NCI-H1694 (cell line): ENCODE data around the gene ANKMY1.

ENCODE experiments used
- DNase-seq: peaks from one replicate; lab custom pipeline; 2025; lab: John Stamatoyannopoulos, UW

ANKMY1 gene

GRCh38 chr2:240520130-240520973 lies 37.4 kb downstream of the ANKMY1 start:
- no peak for DNase-seq

DNA sequence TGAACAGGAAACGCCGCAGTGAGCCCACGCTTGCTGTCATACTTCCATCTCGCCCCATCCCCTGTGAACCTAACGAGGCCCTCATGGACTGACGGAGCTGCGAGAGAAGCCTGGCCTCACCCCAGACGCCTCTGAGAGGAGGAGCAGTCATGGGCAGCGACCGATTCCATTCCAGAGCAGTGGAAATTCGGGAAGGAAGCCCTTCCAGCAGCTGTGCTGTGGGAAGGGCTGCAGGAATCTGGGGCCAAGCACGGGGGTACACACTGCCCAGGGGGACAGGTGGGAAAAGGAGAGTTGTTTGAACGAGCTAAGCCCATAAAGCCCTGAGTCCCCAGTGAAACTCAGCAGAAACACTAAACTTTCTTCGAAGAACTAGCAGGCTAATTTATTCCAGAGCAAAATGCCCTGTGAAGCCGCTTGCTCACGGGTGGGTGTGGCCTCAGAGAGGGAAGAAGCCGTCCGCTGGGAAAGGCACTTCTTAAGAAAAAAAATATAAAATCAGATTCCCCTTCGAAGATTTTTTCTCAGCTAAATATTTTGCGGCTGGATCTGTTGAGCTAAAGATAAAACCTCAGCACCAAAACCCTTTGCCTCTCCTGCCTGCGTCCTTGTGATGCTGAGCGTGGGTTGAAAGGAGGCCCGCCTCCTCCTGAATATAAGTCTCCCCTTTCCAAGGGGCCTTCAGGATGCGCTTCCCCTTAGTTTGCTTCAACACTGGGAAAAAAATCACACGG lies 38.2 kb downstream of the ANKMY1 start:
- DNase-seq = no peak

DNA sequence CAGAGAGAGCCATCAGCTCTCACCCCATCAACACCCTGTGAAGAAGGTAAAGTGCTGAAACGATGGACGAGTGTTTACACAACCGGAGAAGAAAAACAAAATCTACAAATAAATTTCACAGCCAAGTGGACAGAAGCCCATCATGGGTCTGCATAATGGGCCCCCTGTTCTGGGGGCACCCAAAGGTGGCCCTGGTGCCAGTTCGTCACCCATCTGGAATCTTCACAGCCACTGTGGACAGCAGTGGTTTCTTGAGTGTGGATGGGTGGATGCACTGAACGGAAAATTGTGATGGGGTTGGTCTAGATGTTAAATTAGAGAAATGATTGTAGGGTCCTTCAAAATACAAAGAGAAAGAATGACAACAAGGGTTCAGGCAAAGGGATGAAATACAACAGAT lies 38.8 kb downstream of the ANKMY1 start:
- DNase-seq = no peak

- no peak for DNase-seq
Observed at GRCh38 chr2:240517342-240517741, 40.4 kb downstream of the ANKMY1 start.

DNA sequence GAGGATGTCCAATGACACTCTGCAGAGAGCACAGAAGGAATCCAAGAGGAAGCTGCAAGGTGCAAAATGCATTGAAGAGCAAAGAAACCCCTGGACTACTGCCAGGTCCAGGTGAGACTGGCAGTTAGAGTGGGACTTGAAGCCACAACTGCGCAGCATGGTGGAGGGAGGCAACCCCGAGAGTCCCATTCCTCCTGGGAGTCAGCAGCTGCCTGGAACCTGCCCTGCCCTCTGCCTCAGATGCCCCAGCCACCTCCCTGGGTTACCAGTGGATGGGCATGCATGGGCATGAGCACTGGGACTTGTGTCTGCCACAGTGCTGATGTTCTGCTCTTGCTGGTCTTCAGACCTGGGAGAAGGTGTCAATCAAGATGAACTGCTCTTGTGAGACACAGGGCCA lies 43.2 kb downstream of the ANKMY1 start:
- no peak for DNase-seq

- peak; percentile 53 for DNase-seq
Observed at GRCh38 chr2:240513549-240514287, 44.1 kb downstream of the ANKMY1 start.

DNA sequence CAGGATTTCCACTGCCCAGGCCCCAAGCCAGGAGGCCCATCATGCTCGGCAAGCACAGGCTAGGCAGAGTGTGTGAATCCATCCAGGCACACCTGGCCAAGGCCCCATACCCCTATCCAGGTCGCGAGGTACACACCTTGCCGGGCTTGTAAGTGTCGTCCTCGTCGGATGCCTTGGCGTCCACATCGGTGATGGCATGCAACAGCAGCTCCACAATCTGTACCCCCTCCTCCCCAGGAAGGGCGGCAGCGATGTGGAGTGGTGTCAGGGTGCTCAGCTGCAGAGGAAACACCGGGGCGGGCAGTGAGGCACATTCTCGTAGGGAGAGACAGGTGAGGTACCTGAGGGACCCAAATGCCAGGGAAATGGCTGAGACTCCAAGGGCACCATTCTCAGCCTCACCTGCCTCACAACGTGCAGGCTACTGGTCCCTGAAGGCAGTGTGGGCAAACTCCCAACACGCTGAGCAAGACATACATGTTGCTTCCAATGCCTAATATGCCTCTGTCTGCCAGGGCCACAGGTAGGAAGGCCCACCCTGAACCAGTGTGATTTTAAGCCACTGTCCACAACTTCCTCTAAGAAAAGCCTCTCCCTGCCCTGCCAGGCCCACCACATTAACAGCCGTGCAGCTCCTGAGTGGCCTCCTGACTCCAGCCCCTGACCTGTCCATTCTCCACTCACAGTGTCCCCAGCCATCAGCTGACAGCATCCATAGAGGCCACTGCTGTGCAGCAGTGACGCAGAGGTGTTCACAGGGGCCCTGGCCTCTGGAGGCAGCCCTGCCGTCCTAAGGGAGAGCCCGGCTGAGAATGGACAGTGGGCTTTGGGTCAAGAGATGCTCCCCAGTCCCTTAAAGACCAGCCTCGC lies 44.9 kb downstream of the ANKMY1 start:
- DNase-seq = no peak

- DNase-seq = no peak
Observed at GRCh38 chr2:240512109-240512485, 45.7 kb downstream of the ANKMY1 start.

DNA sequence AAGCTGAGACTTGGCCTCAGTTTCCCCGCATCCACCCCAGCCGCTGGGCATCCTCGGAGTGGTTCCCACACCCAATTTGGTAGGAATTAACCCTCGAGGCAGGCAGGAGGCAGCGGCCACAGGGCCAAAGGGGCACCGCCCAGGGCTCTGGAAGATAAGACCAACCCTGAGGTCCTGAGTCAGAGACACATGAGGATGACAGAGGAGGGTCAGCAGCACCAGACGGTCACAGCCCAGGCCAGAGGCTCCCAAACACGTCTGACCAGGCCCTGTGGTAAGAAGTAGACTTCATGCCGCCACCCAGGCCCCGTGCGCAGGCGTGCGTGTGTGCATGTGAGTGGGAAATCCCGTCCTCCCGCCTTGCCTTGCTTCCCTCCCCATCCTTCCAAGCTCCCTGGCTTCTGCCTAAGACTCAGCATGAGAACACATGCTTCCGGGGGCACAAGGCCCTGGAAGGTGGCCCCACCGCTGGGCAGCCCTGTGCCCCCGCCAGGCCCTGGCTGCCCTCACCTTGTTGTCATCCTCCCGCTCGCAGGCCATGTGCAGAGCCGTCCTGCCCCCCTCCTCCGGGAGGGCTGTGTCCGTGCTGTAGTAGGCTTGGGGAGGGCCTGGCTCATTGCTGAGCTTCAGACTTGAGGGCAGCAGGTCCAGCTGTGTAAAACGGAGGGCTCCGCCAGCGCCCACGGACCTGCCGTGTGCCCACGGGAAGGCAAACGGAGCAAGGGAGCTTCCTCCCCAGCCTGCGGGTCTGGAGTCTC lies 46.3 kb downstream of the ANKMY1 start:
- no peak for DNase-seq

- DNase-seq = no peak
Observed at GRCh38 chr2:240510513-240511210, 47.1 kb downstream of the ANKMY1 start.

- DNase-seq = no peak
Observed at GRCh38 chr2:240509667-240510512, 47.9 kb downstream of the ANKMY1 start.

DNA sequence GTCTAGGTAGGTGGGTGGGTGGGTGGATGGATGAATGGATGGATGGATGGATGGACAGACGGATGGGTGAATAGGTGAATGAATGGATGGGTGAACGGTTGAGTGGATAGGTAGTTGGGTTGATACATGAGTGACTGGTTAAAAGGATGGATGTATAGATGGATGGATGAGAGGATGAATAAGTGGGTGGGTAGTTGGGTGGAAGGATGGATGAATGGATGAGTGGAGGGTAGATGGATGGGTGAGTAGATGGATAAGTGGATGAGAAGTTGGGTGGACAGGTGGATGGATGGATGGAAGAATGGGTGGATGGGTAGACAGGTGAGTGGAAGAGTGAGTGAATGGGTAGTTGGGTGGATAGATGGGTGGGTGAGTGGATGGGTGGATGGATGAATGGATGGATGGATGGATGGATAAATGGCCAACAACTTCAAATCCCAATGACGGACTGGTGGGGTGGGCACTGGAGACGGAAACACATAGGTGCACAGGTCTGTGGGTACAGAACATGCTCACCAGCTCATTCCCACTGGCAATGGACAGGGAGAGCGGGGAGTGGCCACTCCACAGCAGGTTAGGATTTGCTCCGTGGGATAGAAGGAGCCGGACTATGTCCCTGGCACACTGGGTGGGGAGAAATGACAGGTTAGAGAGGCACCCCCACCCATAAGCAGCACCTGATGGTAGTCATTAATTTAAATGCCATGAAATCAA lies 48.8 kb downstream of the ANKMY1 start:
- no peak for DNase-seq

- DNase-seq = no peak
Observed at GRCh38 chr2:240507778-240508251, 50.0 kb downstream of the ANKMY1 start.

- DNase-seq = no peak
Observed at GRCh38 chr2:240507060-240507777, 50.6 kb downstream of the ANKMY1 start.

DNA sequence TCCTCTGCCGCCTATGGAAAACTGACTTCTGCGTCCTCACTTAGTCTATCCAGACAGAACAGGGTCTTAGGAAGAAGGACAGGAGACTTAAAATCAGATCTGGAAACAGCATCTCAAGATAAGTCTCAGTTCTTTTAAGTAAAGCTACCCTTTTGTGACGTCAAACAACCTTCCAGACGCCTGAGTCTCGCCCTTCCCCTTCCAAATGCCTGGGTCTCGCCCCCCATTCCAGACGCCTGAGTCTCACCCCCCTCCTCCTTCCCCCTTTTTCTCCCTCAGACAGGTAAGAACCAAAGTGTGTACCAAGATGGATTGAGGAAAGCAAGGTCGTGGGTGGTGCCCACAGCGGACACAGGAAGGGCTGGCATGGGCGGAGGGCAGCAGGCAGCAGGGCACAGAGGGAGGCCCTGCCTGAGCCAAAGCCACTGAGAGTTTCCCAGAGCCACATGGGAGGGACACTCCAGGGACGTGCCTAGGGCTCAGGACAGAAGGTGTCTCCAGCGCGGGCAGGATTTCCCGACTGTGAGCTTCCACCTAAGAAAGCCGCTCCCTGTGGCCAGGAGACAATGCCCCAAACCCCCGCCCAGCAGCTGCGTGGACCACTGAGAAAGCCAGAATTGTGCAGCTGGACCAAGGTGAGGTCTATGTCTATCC lies 51.3 kb downstream of the ANKMY1 start:
- no peak for DNase-seq

DNA sequence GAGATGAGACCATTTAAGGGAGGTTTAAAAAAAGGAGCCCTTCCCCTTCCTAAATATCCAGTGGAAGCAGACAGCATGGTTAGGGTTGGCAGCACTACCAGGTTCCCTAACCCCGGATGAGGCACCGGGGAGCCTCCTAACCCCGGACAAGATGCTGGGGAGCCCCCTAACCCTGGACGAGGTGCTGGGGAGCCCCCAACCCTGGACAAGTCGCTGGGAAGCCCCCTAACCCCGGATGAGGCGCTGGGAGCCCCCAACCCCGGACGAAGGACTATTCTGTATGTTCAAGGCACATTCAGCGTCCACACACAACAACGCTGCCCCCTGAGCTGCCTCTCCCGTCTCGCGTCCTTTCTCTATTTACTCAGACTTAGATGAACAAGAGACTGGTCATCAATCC lies 51.9 kb downstream of the ANKMY1 start:
- no peak for DNase-seq

DNA sequence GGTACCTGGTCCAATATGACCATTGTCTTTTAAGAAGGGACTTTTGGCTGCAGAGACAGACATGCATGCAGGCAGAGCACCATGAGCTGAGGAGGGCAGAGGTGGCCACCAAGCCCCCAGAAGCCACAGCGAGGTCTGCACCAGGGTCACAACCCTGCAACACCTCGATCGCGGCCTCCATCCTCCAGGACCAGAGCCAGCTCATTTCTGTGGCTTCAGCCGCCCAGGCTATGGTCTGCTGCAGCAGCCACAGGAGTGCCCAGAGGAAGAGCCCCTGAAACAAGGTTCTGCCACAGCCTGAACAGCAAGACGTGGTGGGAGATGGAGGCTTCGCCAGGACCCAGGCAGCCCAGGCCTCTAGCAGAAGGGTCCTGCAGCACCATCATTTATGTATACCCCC lies 53.9 kb downstream of the ANKMY1 start:
- DNase-seq = no peak
